ENCODE measurements around the gene CACNB4.

- TF ChIP-seq POLR2A (IDR thresholded peaks at IDR 0.05) (no peak), CTCF (IDR thresholded peaks at IDR 0.05) (no peak)
These were observed 137.3 kb downstream of the CACNB4 start for GRCh38 chr2:151961558-151961957.

Measured in prostate gland (tissue), 2 donors.